Measurements from ENCODE around the gene MAML2. TPM values are rescaled to one million over a fixed set of nuclear protein-coding genes. Genes with fewer than 3 reads are reported as not detected.

Gene MAML2
- total and polyA plus RNA-seq, 2 experiments from 2014 or later = 4.7 to 15.3 TPM

- Histone ChIP-seq H3K4me2 (peak overlapping the region; percentile 65), H3K27ac (peak overlapping the region; percentile 84), H3K4me1 (ENCODE audit: insufficient read depth) (peaks cover 55% of the 10 kb centered on the region)
These were observed 292.4 kb downstream of the MAML2 start for GRCh38 chr11:96050435-96051182.

GRCh38 chr11:96049426-96049825 lies 293.6 kb downstream of the MAML2 start:
- H4K20me1 ChIP-seq (ENCODE audit: insufficient read depth, poor library complexity, severe bottlenecking) = no peaks in the 10 kb centered on the region
- no peak for DNase-seq (ENCODE audit: low spot score)
- H3K27ac ChIP-seq = peak overlapping the region; percentile 84
- peak overlapping the region; percentile 65 for H3K4me2 ChIP-seq
- H3K9me3 ChIP-seq (ENCODE audit: low read depth) = no peaks in the 10 kb centered on the region
- no peaks in the 10 kb centered on the region for H3K27me3 ChIP-seq
- peaks cover 41% of the 10 kb centered on the region for H3K79me2 ChIP-seq
- H3K36me3 ChIP-seq (replicated peaks; ENCODE audit: insufficient read depth, low read depth) = no peaks in the 10 kb centered on the region
- TF ChIP-seq EZH2 (IDR thresholded peaks at IDR 0.05; ENCODE audit: borderline replicate concordance) (no peak), EZH2phosphoT487 (IDR thresholded peaks at IDR 0.05; ENCODE audit: low read depth, severe bottlenecking, unreplicated experiment) (no peak)
- TF ChIP-seq, protein P1, sequence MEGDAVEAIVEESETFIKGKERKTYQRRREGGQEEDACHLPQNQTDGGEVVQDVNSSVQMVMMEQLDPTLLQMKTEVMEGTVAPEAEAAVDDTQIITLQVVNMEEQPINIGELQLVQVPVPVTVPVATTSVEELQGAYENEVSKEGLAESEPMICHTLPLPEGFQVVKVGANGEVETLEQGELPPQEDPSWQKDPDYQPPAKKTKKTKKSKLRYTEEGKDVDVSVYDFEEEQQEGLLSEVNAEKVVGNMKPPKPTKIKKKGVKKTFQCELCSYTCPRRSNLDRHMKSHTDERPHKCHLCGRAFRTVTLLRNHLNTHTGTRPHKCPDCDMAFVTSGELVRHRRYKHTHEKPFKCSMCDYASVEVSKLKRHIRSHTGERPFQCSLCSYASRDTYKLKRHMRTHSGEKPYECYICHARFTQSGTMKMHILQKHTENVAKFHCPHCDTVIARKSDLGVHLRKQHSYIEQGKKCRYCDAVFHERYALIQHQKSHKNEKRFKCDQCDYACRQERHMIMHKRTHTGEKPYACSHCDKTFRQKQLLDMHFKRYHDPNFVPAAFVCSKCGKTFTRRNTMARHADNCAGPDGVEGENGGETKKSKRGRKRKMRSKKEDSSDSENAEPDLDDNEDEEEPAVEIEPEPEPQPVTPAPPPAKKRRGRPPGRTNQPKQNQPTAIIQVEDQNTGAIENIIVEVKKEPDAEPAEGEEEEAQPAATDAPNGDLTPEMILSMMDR (IDR thresholded peaks at IDR 0.05; ENCODE audit: poor library complexity) = no peak
- WGBS (ENCODE audit: low lambda C conversion rate, missing lambda C conversion rate) = 51% methylated on average over 2 of the region's 2 CpGs
- H3K4me1 ChIP-seq (ENCODE audit: insufficient read depth) = peaks cover 49% of the 10 kb centered on the region
- H3K4me3 ChIP-seq = no peak overlapping the region
- no peaks in the 10 kb centered on the region for H3K9me2 ChIP-seq (replicated peaks; ENCODE audit: insufficient read depth)
- no peak overlapping the region for H2AFZ ChIP-seq

More at GRCh38 chr11:96050435-96051182, 292.4 kb downstream of the MAML2 start:
- Histone ChIP-seq H3K36me3 (replicated peaks; ENCODE audit: insufficient read depth, low read depth) (no peaks in the 10 kb centered on the region), H3K9me2 (replicated peaks; ENCODE audit: insufficient read depth) (no peaks in the 10 kb centered on the region), H4K20me1 (ENCODE audit: insufficient read depth, poor library complexity, severe bottlenecking) (no peaks in the 10 kb centered on the region), H3K79me2 (peaks cover 40% of the 10 kb centered on the region), H3K27me3 (no peaks in the 10 kb centered on the region), H3K4me3 (no peak overlapping the region), H2AFZ (no peak overlapping the region), H3K9me3 (ENCODE audit: low read depth) (no peaks in the 10 kb centered on the region)
- DNase-seq (ENCODE audit: low spot score) = peak; percentile 78
- WGBS (ENCODE audit: low lambda C conversion rate, missing lambda C conversion rate) = 84% methylated on average over 1 of the region's 1 CpG
- TF ChIP-seq, protein P1 (IDR thresholded peaks at IDR 0.05; ENCODE audit: poor library complexity) = no peak
- TF ChIP-seq EZH2phosphoT487 (IDR thresholded peaks at IDR 0.05; ENCODE audit: low read depth, severe bottlenecking, unreplicated experiment) (no peak), EZH2 (IDR thresholded peaks at IDR 0.05; ENCODE audit: borderline replicate concordance) (no peak)

DNA sequence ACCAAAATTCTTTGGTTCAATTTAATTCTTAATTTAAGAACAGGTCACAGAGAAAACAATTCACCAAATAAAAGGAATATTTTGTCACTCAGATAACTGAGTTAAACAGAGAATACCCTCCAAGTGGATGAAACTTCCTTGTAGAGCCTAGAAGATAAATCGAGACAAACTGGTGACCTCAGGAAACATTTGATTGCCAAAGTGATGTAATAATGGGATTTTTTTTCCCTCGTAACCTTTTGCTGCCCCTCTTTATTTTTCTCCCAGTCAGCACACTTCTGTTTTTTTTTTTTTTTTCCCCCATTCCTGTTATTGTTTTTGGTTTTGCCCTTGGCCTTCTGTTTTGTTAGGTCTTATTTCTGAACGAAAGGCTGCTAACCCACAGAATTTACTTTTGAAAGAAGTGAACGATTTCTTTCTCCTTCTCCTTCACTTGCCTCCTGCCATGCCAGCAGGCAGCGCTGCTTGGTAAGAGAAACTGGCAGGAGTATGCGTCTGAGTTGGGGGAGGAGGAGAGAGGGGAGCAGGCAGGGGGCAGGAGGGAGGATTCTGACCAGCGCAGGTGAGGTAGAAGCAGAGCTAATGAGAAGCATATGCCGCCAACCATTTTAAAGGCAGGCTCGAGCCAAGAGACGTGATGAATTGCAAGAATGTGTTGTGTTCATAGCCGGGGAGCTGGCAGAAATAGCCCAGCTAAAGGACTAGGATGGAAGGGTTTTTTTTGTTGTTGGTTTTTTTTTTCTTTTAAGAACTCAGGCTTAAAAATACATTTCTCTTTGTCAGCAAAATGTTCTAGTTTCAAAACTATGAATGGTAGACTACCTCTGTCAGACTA lies 297.2 kb downstream of the MAML2 start:
- peak overlapping the region; percentile 40 for H3K4me2 ChIP-seq
- no peak overlapping the region for H2AFZ ChIP-seq
- H3K9me2 ChIP-seq (replicated peaks; ENCODE audit: insufficient read depth) = no peaks in the 10 kb centered on the region
- H3K27me3 ChIP-seq = no peaks in the 10 kb centered on the region
- no peak overlapping the region for H3K4me3 ChIP-seq
- DNase-seq (ENCODE audit: low spot score) = peak; percentile 74
- WGBS (ENCODE audit: low lambda C conversion rate, missing lambda C conversion rate) = 27% methylated on average over 11 of the region's 11 CpGs
- no peaks in the 10 kb centered on the region for H3K36me3 ChIP-seq (replicated peaks; ENCODE audit: insufficient read depth, low read depth)
- H3K9me3 ChIP-seq (ENCODE audit: low read depth) = no peaks in the 10 kb centered on the region
- peaks cover 25% of the 10 kb centered on the region for H3K79me2 ChIP-seq
- TF ChIP-seq, protein P1 (IDR thresholded peaks at IDR 0.05; ENCODE audit: poor library complexity) = peak; percentile 48
- TF ChIP-seq EZH2 (IDR thresholded peaks at IDR 0.05; ENCODE audit: borderline replicate concordance) (no peak), EZH2phosphoT487 (IDR thresholded peaks at IDR 0.05; ENCODE audit: low read depth, severe bottlenecking, unreplicated experiment) (no peak)
- H3K4me1 ChIP-seq (ENCODE audit: insufficient read depth) = peaks cover 26% of the 10 kb centered on the region
- H3K27ac ChIP-seq = peak overlapping the region; percentile 54
- no peaks in the 10 kb centered on the region for H4K20me1 ChIP-seq (ENCODE audit: insufficient read depth, poor library complexity, severe bottlenecking)

Data from hepatocyte (in vitro differentiated cells).